ENCODE measurements around the gene OTULINL. TPM values are rescaled to one million over a fixed set of nuclear protein-coding genes. Genes with fewer than 3 reads are reported as not detected.
"Not testable (repeated sequence)": the region's sequence is repeated elsewhere in the genome, so short reads cannot be mapped to it uniquely, and the experiment has no call there.

The OTULINL gene
- total RNA-seq, 1 donor = 0.36 TPM

- Histone ChIP-seq H4K20me1 (ENCODE audit: insufficient read depth, low read length) (no peaks in the 10 kb centered on the region), H3K4me2 (ENCODE audit: insufficient read depth, low read length) (no peak overlapping the region), H3K4me1 (ENCODE audit: insufficient read depth, low read length) (no peaks in the 10 kb centered on the region), H3K79me2 (ENCODE audit: insufficient read depth, low read length) (no peaks in the 10 kb centered on the region), H3K27me3 (ENCODE audit: insufficient read depth, low read length) (peaks cover 19% of the 10 kb centered on the region), H3K9me3 (ENCODE audit: low read depth, low read length) (no peaks in the 10 kb centered on the region), H2AFZ (ENCODE audit: low read length) (no peak overlapping the region), H3K27ac (ENCODE audit: low read depth, low read length) (no peak overlapping the region), H3K4me3 (ENCODE audit: insufficient read depth, low read length) (no peak overlapping the region), H3K36me3 (ENCODE audit: insufficient read depth, low read length) (no peaks in the 10 kb centered on the region)
- TF ChIP-seq, protein P1, sequence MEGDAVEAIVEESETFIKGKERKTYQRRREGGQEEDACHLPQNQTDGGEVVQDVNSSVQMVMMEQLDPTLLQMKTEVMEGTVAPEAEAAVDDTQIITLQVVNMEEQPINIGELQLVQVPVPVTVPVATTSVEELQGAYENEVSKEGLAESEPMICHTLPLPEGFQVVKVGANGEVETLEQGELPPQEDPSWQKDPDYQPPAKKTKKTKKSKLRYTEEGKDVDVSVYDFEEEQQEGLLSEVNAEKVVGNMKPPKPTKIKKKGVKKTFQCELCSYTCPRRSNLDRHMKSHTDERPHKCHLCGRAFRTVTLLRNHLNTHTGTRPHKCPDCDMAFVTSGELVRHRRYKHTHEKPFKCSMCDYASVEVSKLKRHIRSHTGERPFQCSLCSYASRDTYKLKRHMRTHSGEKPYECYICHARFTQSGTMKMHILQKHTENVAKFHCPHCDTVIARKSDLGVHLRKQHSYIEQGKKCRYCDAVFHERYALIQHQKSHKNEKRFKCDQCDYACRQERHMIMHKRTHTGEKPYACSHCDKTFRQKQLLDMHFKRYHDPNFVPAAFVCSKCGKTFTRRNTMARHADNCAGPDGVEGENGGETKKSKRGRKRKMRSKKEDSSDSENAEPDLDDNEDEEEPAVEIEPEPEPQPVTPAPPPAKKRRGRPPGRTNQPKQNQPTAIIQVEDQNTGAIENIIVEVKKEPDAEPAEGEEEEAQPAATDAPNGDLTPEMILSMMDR (IDR thresholded peaks at IDR 0.05; ENCODE audit: extremely low read depth, low read depth, low read length) = no peak
- no peak for DNase-seq (ENCODE audit: insufficient read length, low spot score, missing footprints)
These were observed 35.7 kb upstream of the OTULINL start for GRCh38 chr5:14545862-14546261.

- no peak for DNase-seq (ENCODE audit: insufficient read length, low spot score, missing footprints)
- no peaks in the 10 kb centered on the region for H3K4me1 ChIP-seq (ENCODE audit: insufficient read depth, low read length)
- no peaks in the 10 kb centered on the region for H3K9me3 ChIP-seq (ENCODE audit: low read depth, low read length)
- no peak overlapping the region for H2AFZ ChIP-seq (ENCODE audit: low read length)
- H3K36me3 ChIP-seq (ENCODE audit: insufficient read depth, low read length) = no peaks in the 10 kb centered on the region
- H3K27ac ChIP-seq (ENCODE audit: low read depth, low read length) = no peak overlapping the region
- no peaks in the 10 kb centered on the region for H4K20me1 ChIP-seq (ENCODE audit: insufficient read depth, low read length)
- H3K4me2 ChIP-seq (ENCODE audit: insufficient read depth, low read length) = no peak overlapping the region
- peaks cover 22% of the 10 kb centered on the region for H3K27me3 ChIP-seq (ENCODE audit: insufficient read depth, low read length)
- no peak overlapping the region for H3K4me3 ChIP-seq (ENCODE audit: insufficient read depth, low read length)
- TF ChIP-seq, protein P1 (IDR thresholded peaks at IDR 0.05; ENCODE audit: extremely low read depth, low read depth, low read length) = no peak
- H3K79me2 ChIP-seq (ENCODE audit: insufficient read depth, low read length) = no peaks in the 10 kb centered on the region
These were observed 33.9 kb upstream of the OTULINL start for GRCh38 chr5:14547666-14548065.

DNA sequence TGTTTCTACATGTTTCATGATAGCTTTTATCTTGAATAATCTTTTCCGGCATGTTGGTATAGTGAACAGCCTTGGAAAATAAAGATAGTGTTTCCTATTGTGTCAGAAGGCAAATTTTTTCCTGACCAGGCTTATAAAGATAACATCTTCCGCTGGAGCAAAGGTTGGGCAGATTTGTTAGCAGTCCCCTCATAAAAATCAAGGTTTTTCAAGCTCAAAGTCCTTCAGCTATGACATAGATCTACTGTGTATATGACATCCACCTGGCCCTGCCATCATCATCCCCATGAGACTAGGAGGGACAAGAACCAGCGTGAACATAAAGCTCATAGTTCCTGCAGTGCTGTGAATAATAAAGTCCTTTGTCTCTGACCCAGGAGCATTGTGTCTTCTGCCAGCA is 30.4 kb upstream of the OTULINL start:
- Histone ChIP-seq H2AFZ (ENCODE audit: low read length) (no peak overlapping the region), H3K79me2 (ENCODE audit: insufficient read depth, low read length) (no peaks in the 10 kb centered on the region), H3K9me3 (ENCODE audit: low read depth, low read length) (no peaks in the 10 kb centered on the region), H3K27me3 (ENCODE audit: insufficient read depth, low read length) (peaks cover 12% of the 10 kb centered on the region), H4K20me1 (ENCODE audit: insufficient read depth, low read length) (no peaks in the 10 kb centered on the region), H3K4me1 (ENCODE audit: insufficient read depth, low read length) (no peaks in the 10 kb centered on the region), H3K27ac (ENCODE audit: low read depth, low read length) (no peak overlapping the region), H3K4me3 (ENCODE audit: insufficient read depth, low read length) (no peak overlapping the region), H3K36me3 (ENCODE audit: insufficient read depth, low read length) (no peaks in the 10 kb centered on the region), H3K4me2 (ENCODE audit: insufficient read depth, low read length) (no peak overlapping the region)
- DNase-seq (ENCODE audit: insufficient read length, low spot score, missing footprints) = no peak
- TF ChIP-seq, protein P1 (IDR thresholded peaks at IDR 0.05; ENCODE audit: extremely low read depth, low read depth, low read length) = no peak

GRCh38 chr5:14552017-14552416 is 29.6 kb upstream of the OTULINL start:
- H3K27ac ChIP-seq (ENCODE audit: low read depth, low read length) = no peak overlapping the region
- peak; percentile 38 for DNase-seq (ENCODE audit: insufficient read length, low spot score, missing footprints)
- H4K20me1 ChIP-seq (ENCODE audit: insufficient read depth, low read length) = no peaks in the 10 kb centered on the region
- no peak overlapping the region for H2AFZ ChIP-seq (ENCODE audit: low read length)
- no peaks in the 10 kb centered on the region for H3K4me1 ChIP-seq (ENCODE audit: insufficient read depth, low read length)
- TF ChIP-seq, protein P1 (IDR thresholded peaks at IDR 0.05; ENCODE audit: extremely low read depth, low read depth, low read length) = no peak
- no peak overlapping the region for H3K4me2 ChIP-seq (ENCODE audit: insufficient read depth, low read length)
- no peaks in the 10 kb centered on the region for H3K9me3 ChIP-seq (ENCODE audit: low read depth, low read length)
- no peaks in the 10 kb centered on the region for H3K79me2 ChIP-seq (ENCODE audit: insufficient read depth, low read length)
- no peaks in the 10 kb centered on the region for H3K36me3 ChIP-seq (ENCODE audit: insufficient read depth, low read length)
- no peak overlapping the region for H3K4me3 ChIP-seq (ENCODE audit: insufficient read depth, low read length)
- peaks cover 12% of the 10 kb centered on the region for H3K27me3 ChIP-seq (ENCODE audit: insufficient read depth, low read length)

DNA sequence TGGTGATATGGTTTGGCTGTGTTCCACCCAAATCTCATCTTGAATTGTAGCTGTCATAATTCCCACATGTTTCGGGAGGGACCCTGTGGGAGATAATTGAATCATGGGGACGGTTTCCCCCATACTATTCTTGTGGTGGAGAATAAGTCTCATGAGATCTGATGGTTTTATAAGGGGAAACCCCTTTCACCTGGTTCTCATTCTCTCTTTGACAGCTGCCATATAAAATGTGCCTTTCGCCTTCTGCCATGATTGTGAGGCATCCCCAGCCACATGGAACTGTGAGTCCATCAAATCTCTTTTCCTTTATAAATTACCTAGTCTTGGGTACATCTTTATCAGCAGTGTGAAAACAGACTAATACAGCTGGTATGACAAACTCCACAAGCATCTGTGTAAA is 27.3 kb upstream of the OTULINL start:
- H3K4me3 ChIP-seq (ENCODE audit: insufficient read depth, low read length); H3K36me3 ChIP-seq (ENCODE audit: insufficient read depth, low read length); H2AFZ ChIP-seq (ENCODE audit: low read length); H3K4me1 ChIP-seq (ENCODE audit: insufficient read depth, low read length); H3K4me2 ChIP-seq (ENCODE audit: insufficient read depth, low read length); H4K20me1 ChIP-seq (ENCODE audit: insufficient read depth, low read length); H3K79me2 ChIP-seq (ENCODE audit: insufficient read depth, low read length); DNase-seq (ENCODE audit: insufficient read length, low spot score, missing footprints); H3K27ac ChIP-seq (ENCODE audit: low read depth, low read length); H3K9me3 ChIP-seq (ENCODE audit: low read depth, low read length): not testable (repeated sequence)
- H3K27me3 ChIP-seq (ENCODE audit: insufficient read depth, low read length) = peaks cover 12% of the 10 kb centered on the region
